ENCODE data around the gene ESRP2. TPM values are rescaled to one million over a fixed set of nuclear protein-coding genes. Genes with fewer than 3 reads are reported as not detected.

ESRP2 gene
- total and polyA plus RNA-seq, 7 donors = under 0.01 to 50.0 (median 12.1) TPM; not detected in 1

DNA sequence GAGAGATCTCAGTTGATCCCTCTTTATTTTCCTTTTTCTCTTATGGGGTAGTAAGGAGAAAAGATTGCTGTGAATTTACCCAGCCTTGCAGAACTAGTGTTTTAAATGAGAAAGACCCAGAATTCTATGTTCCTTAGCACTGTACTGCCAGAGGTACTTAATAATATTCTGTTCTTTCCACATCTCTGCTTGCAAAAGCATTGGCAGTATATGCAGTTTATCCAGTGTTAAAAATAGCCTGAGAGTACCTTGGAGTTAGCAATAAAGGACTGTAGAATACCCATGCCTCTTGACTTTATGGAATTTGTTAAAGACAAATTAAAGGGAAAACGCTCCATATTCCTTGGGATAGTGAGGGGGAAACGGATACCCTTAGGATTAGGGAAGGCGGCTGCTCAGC, 40.3 kb upstream of the ESRP2 start:
- no peak for DNase-seq
- TF ChIP-seq EP300 (IDR thresholded peaks at IDR 0.05) (no peak), POLR2AphosphoS5 (IDR thresholded peaks at IDR 0.05) (no peak), POLR2A (IDR thresholded peaks at IDR 0.05) (no peak)
- TF ChIP-seq, protein P1, sequence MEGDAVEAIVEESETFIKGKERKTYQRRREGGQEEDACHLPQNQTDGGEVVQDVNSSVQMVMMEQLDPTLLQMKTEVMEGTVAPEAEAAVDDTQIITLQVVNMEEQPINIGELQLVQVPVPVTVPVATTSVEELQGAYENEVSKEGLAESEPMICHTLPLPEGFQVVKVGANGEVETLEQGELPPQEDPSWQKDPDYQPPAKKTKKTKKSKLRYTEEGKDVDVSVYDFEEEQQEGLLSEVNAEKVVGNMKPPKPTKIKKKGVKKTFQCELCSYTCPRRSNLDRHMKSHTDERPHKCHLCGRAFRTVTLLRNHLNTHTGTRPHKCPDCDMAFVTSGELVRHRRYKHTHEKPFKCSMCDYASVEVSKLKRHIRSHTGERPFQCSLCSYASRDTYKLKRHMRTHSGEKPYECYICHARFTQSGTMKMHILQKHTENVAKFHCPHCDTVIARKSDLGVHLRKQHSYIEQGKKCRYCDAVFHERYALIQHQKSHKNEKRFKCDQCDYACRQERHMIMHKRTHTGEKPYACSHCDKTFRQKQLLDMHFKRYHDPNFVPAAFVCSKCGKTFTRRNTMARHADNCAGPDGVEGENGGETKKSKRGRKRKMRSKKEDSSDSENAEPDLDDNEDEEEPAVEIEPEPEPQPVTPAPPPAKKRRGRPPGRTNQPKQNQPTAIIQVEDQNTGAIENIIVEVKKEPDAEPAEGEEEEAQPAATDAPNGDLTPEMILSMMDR (IDR thresholded peaks at IDR 0.05) = no peak
- Histone ChIP-seq H3K27me3 (no peaks in the 10 kb centered on the region), H3K9me3 (no peaks in the 10 kb centered on the region), H3K27ac (peak overlapping the region; percentile 69 to 73 (median 71)), H3K4me1 (peaks cover 0 to 23% (median 20%) of the 10 kb centered on the region in 4 donors), H3K4me3 (no peak overlapping the region), H3K36me3 (peaks cover 0 to 22% (median 7%) of the 10 kb centered on the region in 4 donors)
- intact Hi-C loops (cut with DNase I) = no loop called here
- 88 to 89% methylated on average over 3 of the region's 3 CpGs for WGBS, 2 donors

DNA sequence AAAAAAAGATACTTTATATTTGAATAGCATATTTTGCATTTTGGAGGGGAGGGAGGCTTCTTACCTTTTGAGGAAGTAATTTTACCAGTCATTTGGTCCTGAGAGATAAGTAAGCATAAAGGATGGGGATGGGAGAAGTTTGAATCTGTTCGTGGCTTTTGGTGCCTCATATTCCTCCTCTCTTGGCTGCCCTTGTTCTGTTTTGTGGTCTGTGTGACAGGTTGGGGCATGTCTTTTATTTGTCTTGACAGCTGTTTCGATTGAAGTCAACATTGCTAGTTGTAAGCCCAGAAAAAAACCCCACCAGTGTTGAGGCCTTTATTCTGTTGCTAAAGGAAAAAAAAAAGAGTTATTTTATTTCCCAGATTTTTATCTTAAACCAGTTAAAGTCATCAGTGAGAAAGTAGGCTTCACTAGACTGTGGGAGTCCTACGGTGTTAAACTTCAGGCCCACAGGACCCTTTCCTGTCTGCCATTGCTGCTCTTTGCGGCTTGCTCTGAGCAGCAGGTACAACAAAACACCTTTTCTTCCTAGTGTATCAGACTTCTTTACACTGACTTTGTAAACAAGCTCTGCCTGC, 39.8 kb upstream of the ESRP2 start:
- WGBS, 2 donors = 39 to 73% methylated on average over 4 of the region's 4 CpGs
- no peaks in the 10 kb centered on the region for H3K9me3 ChIP-seq
- peak overlapping the region; percentile 69 to 73 (median 71) for H3K27ac ChIP-seq
- no peaks in the 10 kb centered on the region for H3K27me3 ChIP-seq
- no peak overlapping the region for H3K4me3 ChIP-seq
- peaks cover 0 to 23% (median 20%) of the 10 kb centered on the region in 4 donors for H3K4me1 ChIP-seq
- DNase-seq = no peak
- intact Hi-C loops (cut with DNase I) = no loop called here
- H3K36me3 ChIP-seq = peaks cover 0 to 21% (median 7%) of the 10 kb centered on the region in 4 donors
- TF ChIP-seq EP300 (IDR thresholded peaks at IDR 0.05) (no peak), POLR2AphosphoS5 (IDR thresholded peaks at IDR 0.05) (no peak), POLR2A (IDR thresholded peaks at IDR 0.05) (no peak)
- TF ChIP-seq, protein P1 (IDR thresholded peaks at IDR 0.05) = no peak

DNA sequence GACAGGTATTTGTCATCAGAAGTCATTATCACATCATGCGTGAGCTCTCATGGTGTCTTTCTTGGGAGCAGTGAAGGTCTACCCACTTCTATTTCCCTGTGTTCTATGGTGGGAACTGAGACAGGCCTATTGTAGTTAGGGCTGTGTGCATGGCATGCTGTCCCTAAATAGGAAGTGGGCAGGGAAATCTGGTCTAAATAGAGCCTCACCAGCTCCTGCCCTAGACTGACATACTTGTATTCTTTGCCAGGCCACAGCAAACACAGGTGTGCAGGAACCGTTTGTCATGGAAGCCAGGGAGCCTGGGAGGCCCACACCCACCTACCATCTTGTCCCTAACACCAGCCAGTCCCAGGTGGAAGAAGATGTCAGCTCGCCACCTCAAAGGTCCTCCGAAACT, 38.5 kb upstream of the ESRP2 start:
- Histone ChIP-seq H3K4me1 (peaks cover 0 to 23% (median 23%) of the 10 kb centered on the region in 4 donors), H3K36me3 (peaks cover 0 to 21% (median 7%) of the 10 kb centered on the region in 4 donors), H3K27me3 (no peaks in the 10 kb centered on the region), H3K27ac (peak overlapping the region in 1 of 4 donors; percentile 73), H3K9me3 (no peaks in the 10 kb centered on the region), H3K4me3 (no peak overlapping the region)
- WGBS, 2 donors = 83 to 87% methylated on average over 4 of the region's 4 CpGs
- no peak for DNase-seq
- intact Hi-C loops (cut with DNase I) = no loop called here
- TF ChIP-seq, protein P1 (IDR thresholded peaks at IDR 0.05) = no peak

DNA sequence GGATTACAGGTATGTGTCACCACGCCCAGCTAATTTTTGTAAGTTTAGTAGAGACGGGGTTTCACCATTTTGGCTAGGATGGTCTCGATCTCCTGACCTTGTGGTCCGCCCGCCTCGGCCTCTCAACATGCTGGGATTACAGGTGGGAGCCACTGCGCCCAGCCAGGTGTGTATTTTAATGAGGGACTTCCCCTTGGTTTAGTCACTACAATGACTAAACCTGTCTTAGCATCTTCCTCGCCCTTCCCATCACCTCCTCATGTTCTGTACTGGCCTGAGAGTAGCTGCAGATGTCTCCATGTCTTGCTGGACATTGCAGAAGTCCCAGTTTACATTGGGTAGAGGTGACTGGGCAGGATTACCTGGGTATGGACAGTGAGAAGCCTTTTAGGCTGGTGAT, 38.0 kb upstream of the ESRP2 start:
- Histone ChIP-seq H3K27ac (no peak overlapping the region), H3K36me3 (peaks cover 0 to 21% (median 7%) of the 10 kb centered on the region in 4 donors), H3K4me3 (no peak overlapping the region), H3K4me1 (peaks cover 0 to 27% (median 23%) of the 10 kb centered on the region in 4 donors), H3K9me3 (no peaks in the 10 kb centered on the region), H3K27me3 (no peaks in the 10 kb centered on the region)
- no peak for TF ChIP-seq POLR2A (IDR thresholded peaks at IDR 0.05)
- TF ChIP-seq EP300 (IDR thresholded peaks at IDR 0.05) = no peak
- no peak for DNase-seq
- 87 to 88% methylated on average over 8 of the region's 8 CpGs for WGBS, 2 donors
- intact Hi-C loops (cut with DNase I) = no loop called here

DNA sequence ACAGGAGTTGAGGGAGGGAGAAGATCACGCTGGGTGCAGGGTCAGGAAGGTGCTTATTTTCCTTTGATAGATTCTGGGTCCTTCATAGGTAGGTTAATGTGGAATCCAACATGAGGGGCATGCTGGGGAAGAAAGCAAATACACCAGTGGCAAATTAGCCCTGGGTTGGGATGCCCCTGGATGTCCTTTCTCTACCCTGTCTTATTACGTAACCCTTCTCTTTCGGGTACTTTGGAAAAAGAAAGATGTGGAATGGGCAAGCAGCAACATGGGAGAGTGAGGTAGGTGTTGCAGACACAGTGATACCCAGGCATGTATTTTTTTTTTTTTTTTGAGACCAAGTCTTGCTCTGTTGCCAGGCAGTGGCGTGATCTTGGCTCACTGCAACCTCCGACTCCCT, 37.5 kb upstream of the ESRP2 start:
- DNase-seq = no peak
- Histone ChIP-seq H3K36me3 (peaks cover 0 to 21% (median 7%) of the 10 kb centered on the region in 4 donors), H3K27ac (no peak overlapping the region), H3K27me3 (no peaks in the 10 kb centered on the region), H3K4me1 (peaks cover 0 to 27% (median 23%) of the 10 kb centered on the region in 4 donors), H3K4me3 (no peak overlapping the region), H3K9me3 (no peaks in the 10 kb centered on the region)
- intact Hi-C loops (cut with DNase I) = no loop called here
- TF ChIP-seq, protein P1 (IDR thresholded peaks at IDR 0.05) = no peak
- no peak for TF ChIP-seq POLR2A (IDR thresholded peaks at IDR 0.05)
- no peak for TF ChIP-seq POLR2AphosphoS5 (IDR thresholded peaks at IDR 0.05)
- TF ChIP-seq EP300 (IDR thresholded peaks at IDR 0.05) = no peak
- WGBS, 2 donors = 91 to 93% methylated on average over 5 of the region's 5 CpGs

Measured in sigmoid colon (tissue), 7 donors.